ENCODE results near the gene KCNV2. TPM values are rescaled to one million over a fixed set of nuclear protein-coding genes. Genes with fewer than 3 reads are reported as not detected.

The KCNV2 gene
- total RNA-seq, 4 donors from 2014 or later: not detected

GRCh38 chr9:2720179-2720654, 2.9 kb downstream of the KCNV2 start:
- no peak overlapping the region for H3K27ac ChIP-seq
- no peaks in the 10 kb centered on the region for H3K27me3 ChIP-seq
- H3K36me3 ChIP-seq: no peaks in the 10 kb centered on the region
- H3K9me3 ChIP-seq: no peaks in the 10 kb centered on the region
- no peaks in the 10 kb centered on the region for H3K4me1 ChIP-seq
- H3K4me3 ChIP-seq: no peak overlapping the region
- TF ChIP-seq POLR2A (IDR thresholded peaks at IDR 0.05) (no peak), CTCF (IDR thresholded peaks at IDR 0.05) (no peak)
- no peak for DNase-seq

GRCh38 chr9:2722715-2723114, 5.4 kb downstream of the KCNV2 start:
- TF ChIP-seq POLR2A (IDR thresholded peaks at IDR 0.05) (no peak), CTCF (IDR thresholded peaks at IDR 0.05) (no peak)
- Histone ChIP-seq H3K9me3 (no peaks in the 10 kb centered on the region), H3K27me3 (no peaks in the 10 kb centered on the region), H3K4me3 (no peak overlapping the region), H3K36me3 (no peaks in the 10 kb centered on the region), H3K27ac (no peak overlapping the region), H3K4me1 (no peaks in the 10 kb centered on the region)
- no peak for DNase-seq

GRCh38 chr9:2723376-2724065, 6.2 kb downstream of the KCNV2 start:
- DNase-seq: no peak
- Histone ChIP-seq H3K9me3 (no peaks in the 10 kb centered on the region), H3K27me3 (no peaks in the 10 kb centered on the region), H3K36me3 (no peaks in the 10 kb centered on the region), H3K4me1 (no peaks in the 10 kb centered on the region), H3K27ac (no peak overlapping the region), H3K4me3 (no peak overlapping the region)
- TF ChIP-seq CTCF (IDR thresholded peaks at IDR 0.05) (no peak), POLR2A (IDR thresholded peaks at IDR 0.05) (no peak)

GRCh38 chr9:2725126-2725525, 7.8 kb downstream of the KCNV2 start:
- Histone ChIP-seq H3K36me3 (no peaks in the 10 kb centered on the region), H3K27ac (no peak overlapping the region), H3K27me3 (no peaks in the 10 kb centered on the region), H3K4me3 (no peak overlapping the region), H3K9me3 (no peaks in the 10 kb centered on the region), H3K4me1 (no peaks in the 10 kb centered on the region)
- DNase-seq: no peak
- TF ChIP-seq POLR2A (IDR thresholded peaks at IDR 0.05) (no peak), CTCF (IDR thresholded peaks at IDR 0.05) (no peak)

- TF ChIP-seq CTCF (IDR thresholded peaks at IDR 0.05) (no peak), POLR2A (IDR thresholded peaks at IDR 0.05) (no peak)
- no peak overlapping the region for H3K27ac ChIP-seq
- no peaks in the 10 kb centered on the region for H3K27me3 ChIP-seq
- no peaks in the 10 kb centered on the region for H3K36me3 ChIP-seq
- no peaks in the 10 kb centered on the region for H3K9me3 ChIP-seq
- DNase-seq: no peak
- H3K4me3 ChIP-seq: no peak overlapping the region
- no peaks in the 10 kb centered on the region for H3K4me1 ChIP-seq
Observed at GRCh38 chr9:2725898-2726649, 8.8 kb downstream of the KCNV2 start.
